ENCODE data around the gene TM4SF4. TPM values are rescaled to one million over a fixed set of nuclear protein-coding genes. Genes with fewer than 3 reads are reported as not detected.
A peak's percentile ranks its signal among the peaks of the same experiment; 100 is the strongest.

The TM4SF4 gene
- total RNA-seq, 2 donors from 2014 or later = 53.2 to 149 TPM

- WGBS, 2 donors = 59 to 65% methylated on average over 8 of the region's 8 CpGs
- intact Hi-C loops (cut with DNase I) = no loop called here
- ATAC-seq = no peak
Measured at GRCh38 chr3:149493315-149494021, 19.0 kb downstream of the TM4SF4 start.

DNA sequence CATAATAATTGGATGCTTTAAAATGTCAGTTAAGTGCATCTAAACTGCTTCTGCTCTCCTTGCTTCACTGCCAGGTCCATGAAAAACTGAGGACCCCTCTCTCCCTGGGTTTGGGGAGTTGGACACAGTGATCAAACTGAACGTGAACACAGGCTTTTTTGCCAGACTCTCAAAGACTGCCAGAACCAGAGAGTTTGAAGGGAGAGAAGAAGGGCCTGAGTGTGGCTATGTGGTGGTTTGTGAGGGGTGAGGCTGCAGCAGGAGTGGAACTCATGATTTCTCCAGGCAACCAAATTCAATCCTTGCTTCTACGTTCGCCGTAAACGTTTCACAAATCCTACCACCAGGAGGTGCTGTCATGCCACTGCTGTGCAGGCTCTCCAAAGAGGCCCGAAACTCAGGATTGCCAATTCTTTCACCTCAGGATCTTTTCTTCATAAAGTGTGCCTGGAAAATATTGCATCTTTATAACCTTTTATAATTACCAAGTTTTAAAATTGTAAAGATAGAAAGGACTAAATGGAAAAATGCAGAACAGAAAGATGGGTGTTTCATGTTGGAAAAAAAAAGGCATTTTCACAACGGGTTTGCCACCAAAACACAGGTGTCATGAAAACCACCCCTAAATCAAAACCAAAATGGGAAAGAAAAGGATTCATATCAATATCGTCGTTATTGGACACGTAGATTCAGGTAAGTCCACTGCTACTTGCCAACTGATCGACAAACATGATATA lies 19.7 kb downstream of the TM4SF4 start:
- Histone ChIP-seq H3K36me3 (replicated peaks in 1 of 2; ENCODE audit: insufficient read depth in 1 of 2, low read depth in 2 of 2) (no peaks in the 10 kb centered on the region), H3K27me3 (no peaks in the 10 kb centered on the region), H3K27ac (no peak overlapping the region), H3K9me3 (no peaks in the 10 kb centered on the region), H3K4me1 (no peaks in the 10 kb centered on the region), H3K4me3 (no peak overlapping the region)
- TF ChIP-seq POLR2A (IDR thresholded peaks at IDR 0.05) (no peak), CTCF (IDR thresholded peaks at IDR 0.05) (peak; percentile 58 to 79 (median 77))
- peak; percentile 73 to 76 (median 74) for DNase-seq
- intact Hi-C loops (cut with DNase I) = no loop called here
- WGBS, 2 donors = 27 to 34% methylated on average over 11 of the region's 11 CpGs
- ATAC-seq = peak; percentile 85

More at GRCh38 chr3:149493315-149494021, 19.0 kb downstream of the TM4SF4 start:
- no peak for DNase-seq
- Histone ChIP-seq H3K4me1 (no peaks in the 10 kb centered on the region), H3K27ac (no peak overlapping the region), H3K4me3 (no peak overlapping the region), H3K9me3 (no peaks in the 10 kb centered on the region), H3K27me3 (no peaks in the 10 kb centered on the region), H3K36me3 (replicated peaks in 1 of 2; ENCODE audit: insufficient read depth in 1 of 2, low read depth in 2 of 2) (no peaks in the 10 kb centered on the region)
- no peak for TF ChIP-seq CTCF (IDR thresholded peaks at IDR 0.05)
- no peak for TF ChIP-seq POLR2A (IDR thresholded peaks at IDR 0.05)

- H3K4me1 ChIP-seq = no peaks in the 10 kb centered on the region
- H3K4me3 ChIP-seq = no peak overlapping the region
- ATAC-seq (no peak), DNase-seq (no peak)
- TF ChIP-seq CTCF (IDR thresholded peaks at IDR 0.05) = no peak
- TF ChIP-seq POLR2A (IDR thresholded peaks at IDR 0.05) = no peak
- intact Hi-C loops (cut with DNase I) = no loop called here
- H3K36me3 ChIP-seq (replicated peaks in 1 of 2; ENCODE audit: insufficient read depth in 1 of 2, low read depth in 2 of 2) = no peaks in the 10 kb centered on the region
- no peaks in the 10 kb centered on the region for H3K27me3 ChIP-seq
- 77 to 83% methylated on average over 6 of the region's 6 CpGs for WGBS, 2 donors
- no peak overlapping the region for H3K27ac ChIP-seq
- H3K9me3 ChIP-seq = no peaks in the 10 kb centered on the region
Measured at GRCh38 chr3:149494759-149495580, 20.5 kb downstream of the TM4SF4 start.

DNA sequence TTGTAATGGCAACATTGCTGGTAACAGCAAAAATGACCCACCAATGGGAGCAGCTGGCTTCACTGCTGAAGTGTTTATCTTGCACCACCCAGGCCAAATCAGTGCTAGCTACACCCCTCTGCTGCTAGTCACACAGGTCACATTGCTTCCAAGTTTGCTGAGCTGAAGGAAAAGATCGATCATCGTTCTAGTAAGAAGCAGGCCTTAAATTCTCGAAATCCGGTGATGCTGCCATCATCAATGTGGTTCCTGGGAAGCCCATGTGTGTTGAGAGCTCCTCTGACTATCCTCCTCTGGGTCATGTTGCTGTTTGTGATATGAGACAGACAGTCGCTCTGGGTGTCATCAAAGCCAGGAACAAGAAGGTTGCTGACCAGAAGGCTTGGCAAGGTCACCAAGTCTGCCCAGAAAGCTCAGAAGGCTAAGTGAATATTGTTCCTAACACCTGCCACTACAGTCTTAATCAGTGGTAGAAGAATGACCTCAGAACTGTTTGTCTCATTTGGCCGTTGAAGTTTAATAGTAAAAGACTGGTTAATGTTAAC lies 21.2 kb downstream of the TM4SF4 start:
- H3K4me3 ChIP-seq = no peak overlapping the region
- no peaks in the 10 kb centered on the region for H3K36me3 ChIP-seq (replicated peaks in 1 of 2; ENCODE audit: insufficient read depth in 1 of 2, low read depth in 2 of 2)
- no peaks in the 10 kb centered on the region for H3K27me3 ChIP-seq
- DNase-seq = no peak
- H3K4me1 ChIP-seq = no peaks in the 10 kb centered on the region
- WGBS, 2 donors = 88% methylated on average over 6 of the region's 6 CpGs
- no peaks in the 10 kb centered on the region for H3K9me3 ChIP-seq
- no peak overlapping the region for H3K27ac ChIP-seq
- no peak for TF ChIP-seq POLR2A (IDR thresholded peaks at IDR 0.05)
- no peak for TF ChIP-seq CTCF (IDR thresholded peaks at IDR 0.05)
- intact Hi-C loops (cut with DNase I) = no loop called here
- ATAC-seq = no peak

Data from body of pancreas (tissue), 4 donors.